Neural progenitor cell (in vitro differentiated cells): ENCODE results near the gene OXLD1.

Experiments used
- CTCF ChIP-seq: fragments of 200-600 bp; sonication (generic); IDR thresholded peaks from 2 replicates; pipeline ENCODE4 v1.5.1; 2017; ENCODE audit warnings: antibody characterized with exemption, mild to moderate bottlenecking
- EZH2 ChIP-seq: fragments of 200-600 bp; sonication (generic); IDR thresholded peaks from 2 replicates; pipeline ENCODE4 v1.6.1; 2017; ENCODE audit warnings: antibody characterized with exemption, mild to moderate bottlenecking, moderate library complexity

- TF ChIP-seq CTCF, result no peak
- TF ChIP-seq EZH2, result no peak
These were observed 48.2 kb upstream of the OXLD1 start for GRCh38 chr17:81714412-81715106.
